HepG2 (cell line): ENCODE data around the gene GPR89A. TPM values are rescaled to one million over a fixed set of nuclear protein-coding genes. Genes with fewer than 3 reads are reported as not detected.

Experiments
- AKAP8 ChIP-seq: sonication (generic); formaldehyde crosslinking; IDR thresholded peaks from 2 replicates; pipeline ENCODE4 v1.5.1; 2020; ENCODE audit warnings: mild to moderate bottlenecking, missing genetic modification reagents
- ATF5 ChIP-seq: sonication (generic); formaldehyde crosslinking; IDR thresholded peaks from 2 replicates; pipeline ENCODE4 v1.4.0; 2020; ENCODE audit warnings: mild to moderate bottlenecking, low read depth, missing genetic modification reagents
- E2F1 ChIP-seq: sonication (generic); formaldehyde crosslinking; IDR thresholded peaks from 2 replicates; pipeline ENCODE4 v1.5.0; 2020; ENCODE audit warnings: missing genetic modification reagents
- ETV5 ChIP-seq: IDR thresholded peaks from 2 replicates; pipeline ENCODE4 v1.6.1; 2018; ENCODE audit warnings: missing biosample characterization, missing genetic modification reagents, inconsistent platforms, borderline replicate concordance
- FOXP1 ChIP-seq, 2 experiments: fragments of 450-650 bp in 1 of 2; IDR thresholded peaks; 2 replicates each; pipeline ENCODE4 v1.6.1; 2017 to 2018; ENCODE audit warnings: antibody characterized with exemption in 1 of 2
- GFI1 ChIP-seq: sonication (generic); formaldehyde crosslinking; IDR thresholded peaks from 2 replicates; pipeline ENCODE4 v1.5.0; 2020; ENCODE audit warnings: missing genetic modification reagents, mild to moderate bottlenecking, borderline replicate concordance
- HDAC2 ChIP-seq: sonication (generic); formaldehyde crosslinking; IDR thresholded peaks from 2 replicates; pipeline ENCODE4 v1.4.0; 2020; ENCODE audit warnings: missing genetic modification reagents
- HOXD1 ChIP-seq: sonication (generic); formaldehyde crosslinking; IDR thresholded peaks from 2 replicates; pipeline ENCODE4 v1.5.0; 2020; ENCODE audit warnings: missing genetic modification reagents
- MIER2 ChIP-seq: IDR thresholded peaks from 2 replicates; pipeline ENCODE4 v1.6.1; 2016; ENCODE audit warnings: missing biosample characterization, missing genetic modification reagents
- NAIF1 ChIP-seq: sonication (generic); formaldehyde crosslinking; IDR thresholded peaks from 2 replicates; pipeline ENCODE4 v1.5.0; 2020; ENCODE audit warnings: mild to moderate bottlenecking, missing genetic modification reagents, borderline replicate concordance
- NR2C2 ChIP-seq: sonication (generic); formaldehyde crosslinking; IDR thresholded peaks from 2 replicates; pipeline ENCODE4 v1.4.0; 2020; ENCODE audit warnings: missing genetic modification reagents, mild to moderate bottlenecking, moderate library complexity, borderline replicate concordance
- SETDB1 ChIP-seq: sonication (generic); formaldehyde crosslinking; IDR thresholded peaks from 2 replicates; pipeline ENCODE4 v1.5.1; 2020; ENCODE audit warnings: missing genetic modification reagents, mild to moderate bottlenecking, borderline replicate concordance
- TCF7 ChIP-seq: sonication (generic); IDR thresholded peaks from 2 replicates; pipeline ENCODE4 v1.6.1; 2016; ENCODE audit warnings: antibody characterized with exemption, low read depth
- ZFP36 ChIP-seq: fragments of 150-350 bp; IDR thresholded peaks from 2 replicates; pipeline ENCODE4 v1.6.1; 2018; ENCODE audit warnings: borderline replicate concordance, low read length, low read depth; ENCODE audit not compliant: partially characterized antibody
- ZNF12 ChIP-seq: sonication (generic); formaldehyde crosslinking; IDR thresholded peaks from 2 replicates; pipeline ENCODE4 v1.5.0; 2020; ENCODE audit warnings: missing genetic modification reagents
- ZNF263 ChIP-seq: sonication (generic); formaldehyde crosslinking; IDR thresholded peaks from 2 replicates; pipeline ENCODE4 v1.4.0; 2020; ENCODE audit warnings: missing genetic modification reagents
- ZNF317 ChIP-seq: sonication (generic); formaldehyde crosslinking; IDR thresholded peaks from 2 replicates; pipeline ENCODE4 v1.5.0; 2020; ENCODE audit warnings: mild to moderate bottlenecking, missing genetic modification reagents
- ZNF646 ChIP-seq: sonication (generic); formaldehyde crosslinking; IDR thresholded peaks from 2 replicates; pipeline ENCODE4 v1.9.0; 2021; ENCODE audit warnings: mild to moderate bottlenecking, missing genetic modification reagents
- ZNF703 ChIP-seq: sonication (generic); formaldehyde crosslinking; IDR thresholded peaks from 2 replicates; pipeline ENCODE4 v1.5.1; 2020; ENCODE audit warnings: missing genetic modification reagents, mild to moderate bottlenecking, moderate library complexity, borderline replicate concordance
- ZUFSP ChIP-seq: sonication (generic); formaldehyde crosslinking; IDR thresholded peaks from 2 replicates; pipeline ENCODE4 v1.9.0; 2021; ENCODE audit warnings: missing genetic modification reagents, mild to moderate bottlenecking, borderline replicate concordance
- polyA plus RNA-seq, 8 experiments: library from polyadenylated mRNA; depleted of rRNA in 3 of 8; stranded (reverse) in 7 of 8; unstranded in 1 of 8; fragments of >200 nt; fragmentation: Illumina TruSeq in 4 of 8; extraction: Trizol in 4 of 8; gene quantifications; 2 replicates each; pipeline versions ENCODE4 v1.2.1 to v1.2.3, GENCODE V29; 2011 to 2016; ENCODE audit warnings: low read depth in 4 of 8, missing spikeins in 1 of 8, mixed read lengths in 1 of 8; ENCODE audit not compliant: insufficient read depth in 1 of 8
- total RNA-seq, 5 experiments: library from RNA; depleted of rRNA; stranded (reverse); fragments of >200 nt; fragmentation: Illumina TruSeq; extraction: Trizol; gene quantifications; 2 replicates each; pipeline ENCODE4 v1.2.3, GENCODE V29; 2016; ENCODE audit warnings: low read depth in 1 of 5

GPR89A gene
- total and polyA plus RNA-seq, 2 of the 13 experiments (the other 11 are each of a cell fraction or from before 2014, with no cell fraction given) = 23.4 to 32.6 TPM

- no peak for TF ChIP-seq ZUFSP (CRISPR knock-in tag)
- no peak; the same call in 1 of the 2 replicates for TF ChIP-seq ZNF703 (CRISPR knock-in tag)
- no peak for TF ChIP-seq NAIF1
- peak; percentile 15; the same call in 1 of the 2 replicates for TF ChIP-seq ZNF263
- 0 out of 2 replicates have a peak, but pooled peaks have one; percentile 5 for TF ChIP-seq ZNF317 (CRISPR knock-in tag)
- TF ChIP-seq ATF5 (CRISPR knock-in tag) = no peak
- TF ChIP-seq ZFP36 = no peak
- no peak; the same call in 1 of the 2 replicates for TF ChIP-seq TCF7
- TF ChIP-seq AKAP8 = no peak
- TF ChIP-seq ZNF646 (CRISPR knock-in tag) = no peak
- TF ChIP-seq GFI1 (CRISPR knock-in tag) = peak; percentile 93
- TF ChIP-seq E2F1 (CRISPR knock-in tag) = no peak
- TF ChIP-seq SETDB1 (CRISPR knock-in tag) = no peak
- TF ChIP-seq NR2C2 (CRISPR knock-in tag) = peak; percentile 51
- TF ChIP-seq FOXP1 (IDR thresholded peaks at IDR 0.05) = no peak
- no peak for TF ChIP-seq FOXP1 (CRISPR knock-in tag; IDR thresholded peaks at IDR 0.05)
- no peak for TF ChIP-seq MIER2
- TF ChIP-seq ETV5 (CRISPR knock-in tag) = peak; percentile 92
- TF ChIP-seq ZNF12 = no peak
- TF ChIP-seq HOXD1 (CRISPR knock-in tag) = 0 out of 2 replicates have a peak, but pooled peaks have one; percentile 27
- TF ChIP-seq HDAC2 (CRISPR knock-in tag) = peak; percentile 77
Observed at GRCh38 chr1:145707183-145707867, 99.5 kb downstream of the GPR89A start, which contains the start of gene PDZK1 (continued).
